Measurements from ENCODE around the gene ADARB2. TPM values are rescaled to one million over a fixed set of nuclear protein-coding genes. Genes with fewer than 3 reads are reported as not detected.

ADARB2 gene
- total and polyA plus RNA-seq, 5 donors: 0.53 to 1.6 (median 0.59) TPM

DNA sequence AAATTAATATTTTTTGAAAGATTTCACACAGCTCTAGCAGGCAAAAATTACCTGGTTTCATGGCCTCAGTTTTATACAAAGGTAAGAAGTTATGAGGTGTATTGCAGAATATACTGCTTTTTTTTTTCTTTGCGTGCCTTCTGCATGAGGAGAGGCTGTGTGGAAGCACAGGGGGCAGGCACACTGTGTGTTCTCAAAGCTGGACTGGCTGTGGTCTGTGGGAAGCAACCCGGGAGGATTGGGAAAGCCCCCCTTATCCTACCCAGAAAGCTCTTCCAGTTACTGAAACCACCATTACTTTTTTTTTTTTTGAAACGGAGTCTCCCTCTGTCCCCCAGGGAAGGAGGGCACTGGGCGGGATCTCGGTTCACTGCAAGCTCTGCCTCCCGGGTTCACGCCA is 25.0 kb downstream of the ADARB2 start:
- Histone ChIP-seq H3K27ac (ENCODE audit: low read length) (no peak overlapping the region), H3K27me3 (ENCODE audit: control insufficient read depth, insufficient read depth) (no peaks in the 10 kb centered on the region), H3K9me3 (ENCODE audit: control insufficient read depth, low read length) (no peaks in the 10 kb centered on the region), H3K4me3 (ENCODE audit: low read length) (no peak overlapping the region), H3K4me1 (ENCODE audit: control insufficient read depth, insufficient read depth, low read length) (no peaks in the 10 kb centered on the region)
- no peak for ATAC-seq
- WGBS: 87% methylated on average over 5 of the region's 7 CpGs
- DNase-seq: no peak
- intact Hi-C loops (cut with DNase I): no loop called here

DNA sequence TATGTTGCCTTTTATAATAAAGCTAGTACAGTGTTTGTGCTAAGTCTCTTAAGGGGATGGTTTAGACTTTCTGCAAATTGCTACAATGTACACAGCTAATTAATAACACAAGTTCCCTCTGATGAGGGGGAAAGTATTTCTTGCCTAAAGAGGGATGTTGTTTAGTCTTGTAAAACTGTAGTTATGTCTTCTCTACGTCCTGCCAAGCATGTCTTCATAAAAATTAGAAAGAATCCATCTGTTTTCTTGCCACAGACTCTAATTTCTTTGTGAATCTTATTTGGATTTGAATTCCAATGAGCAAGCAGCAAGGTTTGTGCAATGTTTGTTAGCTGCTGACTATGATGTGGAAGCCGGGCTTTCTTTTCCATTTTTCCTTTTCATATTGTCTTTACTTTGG is 28.2 kb downstream of the ADARB2 start:
- Histone ChIP-seq H3K27me3 (ENCODE audit: control insufficient read depth, insufficient read depth) (no peaks in the 10 kb centered on the region), H3K9me3 (ENCODE audit: control insufficient read depth, low read length) (no peaks in the 10 kb centered on the region), H3K27ac (ENCODE audit: low read length) (no peak overlapping the region), H3K4me1 (ENCODE audit: control insufficient read depth, insufficient read depth, low read length) (no peaks in the 10 kb centered on the region), H3K4me3 (ENCODE audit: low read length) (no peak overlapping the region)
- intact Hi-C loops (cut with DNase I): no loop called here
- DNase-seq (no peak), ATAC-seq (no peak)
- 37% methylated on average over 2 of the region's 2 CpGs for WGBS

GRCh38 chr10:1708746-1709145 is 28.6 kb downstream of the ADARB2 start:
- 81% methylated on average over 7 of the region's 7 CpGs for WGBS
- Histone ChIP-seq H3K4me3 (ENCODE audit: low read length) (no peak overlapping the region), H3K9me3 (ENCODE audit: control insufficient read depth, low read length) (no peaks in the 10 kb centered on the region), H3K4me1 (ENCODE audit: control insufficient read depth, insufficient read depth, low read length) (no peaks in the 10 kb centered on the region), H3K27me3 (ENCODE audit: control insufficient read depth, insufficient read depth) (no peaks in the 10 kb centered on the region), H3K27ac (ENCODE audit: low read length) (no peak overlapping the region)
- DNase-seq: no peak
- intact Hi-C loops (cut with DNase I): no loop called here
- ATAC-seq: no peak

DNA sequence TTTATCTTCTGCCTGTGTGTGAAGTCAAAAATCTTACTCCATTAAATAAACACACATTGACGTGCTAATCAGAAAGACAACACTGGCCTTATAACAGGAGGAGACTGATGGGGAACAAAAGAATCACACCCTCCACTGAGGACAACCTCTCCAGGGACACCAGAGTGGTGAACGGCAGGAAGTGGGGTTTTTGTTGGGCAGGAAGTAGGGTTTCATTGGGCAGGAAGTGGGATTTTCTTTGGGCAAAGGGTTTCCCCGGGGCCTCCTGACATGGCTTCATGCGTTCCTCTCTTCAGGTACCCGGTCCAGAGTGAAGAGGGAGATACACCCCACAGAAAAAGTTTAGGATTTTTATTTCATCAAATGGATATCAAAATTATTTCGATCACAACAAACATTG is 30.6 kb downstream of the ADARB2 start:
- intact Hi-C loops (cut with DNase I): no loop called here
- ATAC-seq (no peak), DNase-seq (no peak)
- Histone ChIP-seq H3K4me1 (ENCODE audit: control insufficient read depth, insufficient read depth, low read length) (no peaks in the 10 kb centered on the region), H3K4me3 (ENCODE audit: low read length) (no peak overlapping the region), H3K9me3 (ENCODE audit: control insufficient read depth, low read length) (no peaks in the 10 kb centered on the region), H3K27ac (ENCODE audit: low read length) (no peak overlapping the region), H3K27me3 (ENCODE audit: control insufficient read depth, insufficient read depth) (no peaks in the 10 kb centered on the region)
- 39% methylated on average over 6 of the region's 6 CpGs for WGBS

GRCh38 chr10:1706256-1706655 is 31.1 kb downstream of the ADARB2 start:
- Histone ChIP-seq H3K27me3 (ENCODE audit: control insufficient read depth, insufficient read depth) (no peaks in the 10 kb centered on the region), H3K9me3 (ENCODE audit: control insufficient read depth, low read length) (no peaks in the 10 kb centered on the region), H3K4me1 (ENCODE audit: control insufficient read depth, insufficient read depth, low read length) (no peaks in the 10 kb centered on the region), H3K27ac (ENCODE audit: low read length) (no peak overlapping the region), H3K4me3 (ENCODE audit: low read length) (no peak overlapping the region)
- intact Hi-C loops (cut with DNase I): no loop called here
- DNase-seq (no peak), ATAC-seq (no peak)
- 87% methylated on average over 3 of the region's 3 CpGs for WGBS

DNA sequence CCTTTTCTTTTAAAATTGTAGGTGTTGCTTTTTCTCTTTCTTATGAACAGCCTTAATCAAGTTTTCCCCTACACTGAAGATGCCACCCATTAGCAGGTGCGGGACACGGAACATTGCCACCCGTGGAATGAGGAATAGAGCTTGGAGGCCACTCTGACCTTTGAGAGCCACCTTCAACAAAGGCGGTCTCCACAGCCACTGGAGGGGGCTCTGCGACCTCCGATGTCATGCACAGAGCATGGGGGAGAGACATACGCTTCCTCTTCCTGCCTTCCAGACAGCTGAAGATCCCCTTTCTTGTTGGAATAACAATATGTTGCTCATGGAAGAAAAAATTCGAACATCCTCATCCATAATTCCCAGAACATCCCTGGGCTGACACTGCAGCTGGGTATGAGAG is 39.1 kb downstream of the ADARB2 start:
- 79% methylated on average over 8 of the region's 8 CpGs for WGBS
- no peak for DNase-seq
- no peaks in the 10 kb centered on the region for H3K27me3 ChIP-seq (ENCODE audit: control insufficient read depth, insufficient read depth)
- ATAC-seq: no peak
- H3K4me1 ChIP-seq (ENCODE audit: control insufficient read depth, insufficient read depth, low read length): no peaks in the 10 kb centered on the region
- no peaks in the 10 kb centered on the region for H3K9me3 ChIP-seq (ENCODE audit: control insufficient read depth, low read length)
- no peak overlapping the region for H3K4me3 ChIP-seq (ENCODE audit: low read length)
- intact Hi-C loops (cut with DNase I): no loop called here
- no peak overlapping the region for H3K27ac ChIP-seq (ENCODE audit: low read length)

DNA sequence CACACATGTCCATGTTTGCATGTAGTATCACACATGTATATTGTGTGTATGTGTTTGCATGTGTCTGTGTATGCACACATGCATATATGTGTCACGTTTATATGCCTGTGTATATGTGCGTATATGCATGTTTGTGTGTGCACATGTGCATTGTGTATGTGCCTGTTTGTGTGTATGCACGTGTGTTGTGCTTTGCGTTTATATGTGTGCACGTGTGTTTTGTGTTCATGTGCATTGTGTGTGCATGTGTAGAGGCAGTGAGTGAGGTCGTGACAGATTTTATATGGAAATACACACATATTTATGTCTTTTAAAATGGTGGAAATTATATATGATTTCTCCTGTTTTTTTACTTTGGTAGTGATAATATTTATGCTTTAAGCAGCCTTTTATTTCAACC is 41.2 kb downstream of the ADARB2 start:
- intact Hi-C loops (cut with DNase I): no loop called here
- 88% methylated on average over 6 of the region's 6 CpGs for WGBS
- DNase-seq: no peak
- Histone ChIP-seq H3K4me1 (ENCODE audit: control insufficient read depth, insufficient read depth, low read length) (no peaks in the 10 kb centered on the region), H3K9me3 (ENCODE audit: control insufficient read depth, low read length) (no peaks in the 10 kb centered on the region), H3K4me3 (ENCODE audit: low read length) (no peak overlapping the region), H3K27ac (ENCODE audit: low read length) (no peak overlapping the region), H3K27me3 (ENCODE audit: control insufficient read depth, insufficient read depth) (no peaks in the 10 kb centered on the region)
- no peak for ATAC-seq

- no peaks in the 10 kb centered on the region for H3K27me3 ChIP-seq (ENCODE audit: control insufficient read depth, insufficient read depth)
- H3K27ac ChIP-seq (ENCODE audit: low read length): no peak overlapping the region
- 69% methylated on average over 5 of the region's 5 CpGs for WGBS
- H3K4me1 ChIP-seq (ENCODE audit: control insufficient read depth, insufficient read depth, low read length): no peaks in the 10 kb centered on the region
- no peak overlapping the region for H3K4me3 ChIP-seq (ENCODE audit: low read length)
- ATAC-seq: no peak
- no peak for DNase-seq
- intact Hi-C loops (cut with DNase I): no loop called here
- no peaks in the 10 kb centered on the region for H3K9me3 ChIP-seq (ENCODE audit: control insufficient read depth, low read length)
Observed at GRCh38 chr10:1690086-1690485, 47.2 kb downstream of the ADARB2 start.

DNA sequence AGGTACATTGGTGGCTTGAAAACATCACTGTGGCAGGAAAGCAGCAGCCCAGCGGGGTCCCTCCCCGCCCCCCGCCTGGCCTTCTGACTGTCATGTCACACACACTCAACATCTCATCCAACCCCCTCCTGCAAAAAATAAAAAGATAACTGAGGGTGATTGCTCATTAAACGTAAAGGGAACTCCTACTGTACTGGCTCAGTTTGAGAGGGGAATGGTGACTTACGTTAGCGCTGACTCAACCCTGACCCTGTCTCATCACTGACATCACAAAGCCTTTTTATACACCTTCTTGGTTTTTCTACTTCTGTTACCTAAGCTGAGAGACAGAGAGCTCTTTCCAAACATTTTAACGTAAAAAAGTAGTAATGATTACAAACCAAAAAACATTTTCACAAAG is 48.8 kb downstream of the ADARB2 start:
- ATAC-seq: no peak
- WGBS: 68% methylated on average over 7 of the region's 7 CpGs
- no peak overlapping the region for H3K4me3 ChIP-seq (ENCODE audit: low read length)
- no peaks in the 10 kb centered on the region for H3K9me3 ChIP-seq (ENCODE audit: control insufficient read depth, low read length)
- H3K4me1 ChIP-seq (ENCODE audit: control insufficient read depth, insufficient read depth, low read length): no peaks in the 10 kb centered on the region
- DNase-seq: no peak
- no peaks in the 10 kb centered on the region for H3K27me3 ChIP-seq (ENCODE audit: control insufficient read depth, insufficient read depth)
- no peak overlapping the region for H3K27ac ChIP-seq (ENCODE audit: low read length)
- intact Hi-C loops (cut with DNase I): no loop called here

DNA sequence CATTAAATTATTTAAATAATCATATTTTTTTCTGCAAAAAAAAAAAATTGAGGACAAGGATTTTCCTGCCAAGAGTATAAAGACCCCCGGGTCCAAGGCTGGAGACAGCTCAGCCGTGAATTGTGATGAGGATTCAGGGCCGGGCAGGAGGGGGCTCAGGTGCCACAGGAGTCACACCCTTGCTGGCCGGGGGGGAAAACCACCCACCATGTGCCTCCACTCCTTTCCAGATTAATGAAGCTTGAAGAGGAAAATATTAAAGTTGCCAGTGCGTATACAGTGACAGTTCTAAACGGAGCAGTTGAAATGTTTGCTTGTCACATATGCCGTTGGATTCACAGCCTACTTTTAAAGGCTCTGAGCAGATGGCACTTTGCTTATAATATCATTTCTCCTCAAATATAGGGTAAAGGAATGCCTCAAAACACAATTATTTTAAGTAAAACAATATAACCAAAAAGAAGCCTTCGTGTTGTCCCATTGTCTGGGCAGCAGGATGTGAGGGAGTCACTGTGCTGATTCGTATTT is 49.6 kb downstream of the ADARB2 start:
- Histone ChIP-seq H3K9me3 (ENCODE audit: control insufficient read depth, low read length) (no peaks in the 10 kb centered on the region), H3K27me3 (ENCODE audit: control insufficient read depth, insufficient read depth) (no peaks in the 10 kb centered on the region), H3K4me3 (ENCODE audit: low read length) (no peak overlapping the region), H3K27ac (ENCODE audit: low read length) (no peak overlapping the region), H3K4me1 (ENCODE audit: control insufficient read depth, insufficient read depth, low read length) (no peaks in the 10 kb centered on the region)
- DNase-seq (no peak), ATAC-seq (no peak)
- 70% methylated on average over 9 of the region's 9 CpGs for WGBS
- intact Hi-C loops (cut with DNase I): no loop called here

- 75% methylated on average over 5 of the region's 5 CpGs for WGBS
- Histone ChIP-seq H3K27me3 (ENCODE audit: control insufficient read depth, insufficient read depth) (no peaks in the 10 kb centered on the region), H3K27ac (ENCODE audit: low read length) (no peak overlapping the region), H3K4me1 (ENCODE audit: control insufficient read depth, insufficient read depth, low read length) (no peaks in the 10 kb centered on the region), H3K4me3 (ENCODE audit: low read length) (no peak overlapping the region), H3K9me3 (ENCODE audit: control insufficient read depth, low read length) (no peaks in the 10 kb centered on the region)
- DNase-seq: no peak
- intact Hi-C loops (cut with DNase I): no loop called here
- no peak for ATAC-seq
Observed at GRCh38 chr10:1687190-1687589, 50.1 kb downstream of the ADARB2 start.

GRCh38 chr10:1686491-1686749 is 50.9 kb downstream of the ADARB2 start:
- H3K4me1 ChIP-seq (ENCODE audit: control insufficient read depth, insufficient read depth, low read length): no peaks in the 10 kb centered on the region
- no peaks in the 10 kb centered on the region for H3K9me3 ChIP-seq (ENCODE audit: control insufficient read depth, low read length)
- WGBS: 47% methylated on average over 9 of the region's 9 CpGs
- DNase-seq (no peak), ATAC-seq (no peak)
- no peaks in the 10 kb centered on the region for H3K27me3 ChIP-seq (ENCODE audit: control insufficient read depth, insufficient read depth)
- no peak overlapping the region for H3K4me3 ChIP-seq (ENCODE audit: low read length)
- intact Hi-C loops (cut with DNase I): no loop called here
- no peak overlapping the region for H3K27ac ChIP-seq (ENCODE audit: low read length)
